G401 (cell line): ENCODE data around the gene EXO1. TPM values are rescaled to one million over a fixed set of nuclear protein-coding genes. Genes with fewer than 3 reads are reported as not detected.
A peak's percentile ranks its signal among the peaks of the same experiment; 100 is the strongest.
"Not testable (repeated sequence)": the region's sequence is repeated elsewhere in the genome, so short reads cannot be mapped to it uniquely, and the experiment has no call there.

Experiments used
- DNase-seq: peaks from one replicate; pipeline ENCODE4 v3.0.0-alpha.2; 2015; ENCODE audit warnings: low spot score
- in situ Hi-C: cut with HindIII; loops from 2 replicates; pipeline ENCODE4 v1.10.0; 2016; ENCODE audit warnings: low sequenced_read_pairs, mixed read lengths
- total RNA-seq: library from RNA; depleted of rRNA; stranded (reverse); fragments of >200 nt; shearing (Covaris generic); gene quantifications from 2 replicates; pipeline ENCODE4 v1.2.3, GENCODE V29; 2014

EXO1 gene
- total RNA-seq, 1 experiment from 2014 or later: 46.2 TPM

DNA sequence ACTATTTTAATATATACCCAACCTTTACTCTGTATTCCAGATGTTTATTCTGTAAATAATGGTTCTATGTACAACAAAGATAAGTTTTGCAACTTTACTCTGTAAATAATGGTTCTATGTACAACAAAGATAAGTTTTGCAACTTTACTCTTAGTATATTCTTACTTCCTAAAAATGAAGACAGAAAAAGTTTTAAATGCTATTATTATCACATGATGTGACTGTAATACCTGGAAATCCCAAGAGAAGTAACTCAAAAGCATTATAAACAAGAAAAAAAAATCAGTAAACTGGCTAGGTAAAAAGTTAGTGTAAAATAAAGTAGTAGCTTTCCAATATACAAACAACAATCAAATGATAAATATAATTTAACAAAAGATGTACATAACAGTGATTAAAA is 18.5 kb upstream of the EXO1 start:
- no peak for DNase-seq
- in situ Hi-C loops: no loop called here

DNA sequence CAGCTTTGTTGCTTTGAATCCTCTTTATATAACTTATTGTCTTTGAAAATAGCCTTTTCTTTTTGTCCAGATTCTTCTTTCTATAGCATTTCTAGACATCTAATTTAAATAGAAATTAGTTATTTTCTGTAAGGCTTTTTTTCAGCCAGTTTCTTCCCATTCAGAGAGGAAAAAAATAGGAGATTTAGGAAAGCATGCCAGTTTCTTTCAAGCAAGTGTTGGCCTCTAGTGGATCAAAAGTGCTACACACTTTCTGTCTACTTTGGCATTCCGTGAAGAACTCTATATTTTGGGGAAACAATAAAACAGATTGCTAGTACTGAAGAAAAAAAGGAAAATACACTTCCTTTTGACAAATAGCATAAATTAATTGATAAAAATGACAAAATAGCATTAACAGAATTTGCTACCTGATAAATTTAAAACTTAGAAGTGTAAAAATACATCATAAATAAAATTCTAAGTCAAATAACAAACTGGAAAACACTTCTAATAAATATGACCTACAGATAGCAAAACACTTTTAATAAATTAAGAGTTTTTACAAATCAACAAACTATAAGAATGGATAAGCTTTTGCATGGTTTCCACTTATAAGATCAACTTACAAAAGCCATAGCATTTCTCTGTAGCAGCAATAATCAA is 13.1 kb upstream of the EXO1 start:
- in situ Hi-C loops: no loop called here
- peak; percentile 24 for DNase-seq

GRCh38 chr1:241836941-241837340 is 11.1 kb upstream of the EXO1 start:
- DNase-seq: no peak
- in situ Hi-C loops: no loop called here

DNA sequence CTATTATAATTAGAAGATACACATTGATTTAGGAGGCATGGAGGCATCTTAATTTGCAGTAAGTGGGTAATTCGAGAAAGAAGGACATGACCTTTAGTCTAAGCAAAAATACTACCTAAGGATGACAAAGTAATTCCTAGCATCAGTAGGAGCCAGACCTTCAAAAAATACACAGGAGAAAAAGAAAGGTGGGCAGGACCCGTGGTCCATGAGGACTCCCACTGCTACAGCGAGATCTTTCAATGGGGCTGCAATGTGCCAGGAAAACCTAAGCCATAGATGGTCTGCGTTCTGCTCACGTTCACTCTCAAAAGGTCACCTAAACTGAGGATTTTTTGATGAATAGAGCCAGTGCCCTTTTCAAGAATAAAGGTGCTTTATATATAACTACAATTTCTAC is 10.6 kb upstream of the EXO1 start:
- no peak for DNase-seq
- in situ Hi-C loops: no loop called here

DNA sequence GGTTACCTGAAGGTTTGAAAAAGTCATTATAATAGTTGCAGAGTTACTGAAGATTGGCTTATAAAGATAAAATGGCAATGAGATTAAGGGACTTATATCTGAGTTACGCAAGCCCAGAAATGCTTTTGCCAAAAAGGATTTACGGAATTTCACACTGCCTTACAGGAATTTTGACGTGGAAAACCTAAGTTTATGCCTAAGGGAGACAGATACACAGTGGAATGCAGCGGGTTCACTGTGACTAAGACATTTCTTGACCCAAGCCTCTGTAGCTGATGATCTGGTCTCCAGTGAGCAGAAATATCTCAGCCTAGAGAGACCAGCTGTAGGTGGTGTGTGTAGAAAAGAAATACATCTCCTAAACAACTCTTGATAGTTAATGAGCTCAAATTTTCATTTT is 10.1 kb upstream of the EXO1 start:
- in situ Hi-C loops: no loop called here
- no peak for DNase-seq

DNA sequence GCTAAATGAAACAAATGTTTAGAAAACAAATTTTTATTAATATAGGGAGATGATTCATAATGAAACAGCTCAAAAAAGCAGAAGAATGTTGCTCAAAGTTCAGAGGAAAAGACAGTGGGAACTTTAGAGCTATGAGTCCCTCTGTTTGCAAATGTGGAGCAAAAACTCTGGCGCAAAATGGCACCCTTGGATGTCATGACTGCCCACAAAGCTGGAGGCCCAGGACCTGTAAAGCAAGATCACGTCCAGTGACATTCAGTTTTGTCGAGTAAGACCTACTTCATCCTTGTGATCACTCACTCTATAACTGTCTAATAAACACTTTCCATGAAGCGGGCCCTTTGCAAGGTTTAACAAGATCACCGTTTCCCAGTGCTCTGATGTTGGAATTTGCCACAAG is 9.1 kb upstream of the EXO1 start:
- no peak for DNase-seq
- in situ Hi-C loops: no loop called here

- in situ Hi-C loops: no loop called here
- no peak for DNase-seq
Observed at GRCh38 chr1:241839369-241839979, 8.5 kb upstream of the EXO1 start.

DNA sequence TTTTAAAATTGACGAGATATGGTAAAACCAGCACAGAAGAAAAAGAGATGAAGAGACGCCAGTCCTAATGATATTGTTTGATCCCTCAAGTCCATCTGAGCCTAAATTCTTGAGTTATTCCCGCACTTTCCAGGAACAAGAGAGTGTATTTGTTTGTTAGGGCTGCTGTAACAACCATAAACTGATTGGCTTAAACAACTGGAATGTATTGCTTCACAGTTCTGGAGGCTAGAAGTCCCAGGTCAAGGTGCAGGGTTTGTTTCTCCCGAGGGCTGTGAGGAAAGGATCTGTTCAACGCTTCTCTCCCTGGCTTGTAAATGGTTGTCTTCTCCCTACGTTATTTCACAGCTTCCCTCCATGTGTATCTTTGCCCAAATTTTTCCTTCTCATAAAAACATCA is 7.8 kb upstream of the EXO1 start:
- in situ Hi-C loops: no loop called here
- no peak for DNase-seq

DNA sequence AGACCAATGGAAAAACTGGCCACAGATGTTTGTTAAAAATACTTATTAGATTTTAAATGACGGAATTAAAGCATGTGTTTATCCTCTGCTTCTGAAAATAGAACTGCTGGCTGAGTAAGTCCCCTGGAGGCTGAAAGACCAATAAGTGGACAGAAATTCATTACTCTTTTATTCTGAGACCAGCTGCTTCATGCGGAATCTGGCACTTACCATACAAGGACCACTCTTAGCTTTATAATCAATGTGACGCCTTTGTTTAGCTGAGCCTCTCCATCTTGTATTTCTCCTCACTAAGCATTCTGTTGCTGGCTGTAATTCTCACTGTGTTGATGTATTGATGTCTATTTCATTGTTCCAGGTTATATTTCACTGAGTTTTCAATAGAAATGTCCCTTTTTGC is 6.3 kb upstream of the EXO1 start:
- no peak for DNase-seq
- in situ Hi-C loops: no loop called here

DNA sequence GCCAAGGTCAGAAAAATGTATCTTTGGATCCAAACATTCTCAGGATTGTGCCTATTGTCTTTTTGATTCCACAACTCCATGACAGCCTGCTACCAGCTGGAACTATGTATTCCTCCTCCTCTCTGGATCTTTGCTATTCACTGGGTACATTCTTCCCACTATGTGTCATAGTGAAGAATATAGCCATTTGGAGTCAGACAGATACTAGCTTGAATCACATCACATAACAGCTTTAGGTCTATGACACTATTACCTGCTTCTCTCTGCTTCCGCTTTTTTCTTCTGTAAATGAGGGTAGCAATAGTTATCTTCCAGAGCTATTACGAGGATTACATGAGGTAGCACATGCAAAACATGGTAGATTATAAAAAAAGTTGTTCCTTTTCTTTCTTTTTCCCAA is 5.4 kb upstream of the EXO1 start:
- in situ Hi-C loops: no loop called here
- no peak for DNase-seq

DNA sequence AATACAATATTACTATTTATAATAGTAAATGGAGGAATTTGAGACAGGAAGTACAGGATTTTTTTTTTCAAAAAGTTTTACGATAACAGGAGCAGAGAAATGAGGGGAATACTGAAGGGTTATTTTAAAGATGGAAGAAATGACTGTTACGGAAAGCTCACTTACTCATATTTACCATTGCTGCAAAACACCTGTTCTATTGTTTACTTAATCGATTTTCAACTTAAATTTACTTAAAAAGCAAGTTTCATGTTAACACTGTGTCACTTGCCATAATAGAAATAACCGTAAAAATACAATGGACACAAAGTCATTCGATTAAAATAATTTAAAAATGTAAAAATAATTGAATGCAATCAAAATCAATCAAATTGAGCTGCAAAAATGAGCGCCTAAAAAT is 3.4 kb upstream of the EXO1 start:
- in situ Hi-C loops: no loop called here
- DNase-seq: no peak

DNA sequence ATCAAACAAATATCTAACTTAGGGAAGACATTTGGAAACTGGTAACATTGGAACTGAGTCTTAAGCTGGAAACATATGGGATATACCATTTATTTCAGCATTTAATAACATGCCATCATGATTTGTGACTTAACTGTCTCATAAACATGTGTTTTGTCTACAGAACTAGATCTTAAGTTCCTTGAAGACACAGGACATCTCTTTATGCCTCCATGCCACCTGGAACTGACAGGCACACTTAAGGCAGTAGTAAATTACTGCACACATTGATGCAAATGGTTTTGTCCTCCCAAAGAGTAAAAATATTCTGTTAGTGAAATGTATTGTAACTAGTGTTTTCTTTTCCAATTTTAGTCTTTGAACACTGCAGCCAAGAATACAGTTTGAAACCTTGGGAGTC is 1.6 kb upstream of the EXO1 start:
- no peak for DNase-seq
- in situ Hi-C loops: no loop called here

- in situ Hi-C loops: no loop called here
Observed at GRCh38 chr1:241846862-241847539, 1.0 kb upstream of the EXO1 start.

GRCh38 chr1:241847540-241847795 is 536 bp upstream of the EXO1 start:
- DNase-seq: no peak
- in situ Hi-C loops: no loop called here

More at GRCh38 chr1:241846862-241847539, 1.0 kb upstream of the EXO1 start:
- DNase-seq: no peak

GRCh38 chr1:241848686-241849344 is 811 bp downstream of the EXO1 start:
- no peak for DNase-seq
- in situ Hi-C loops: no loop called here

DNA sequence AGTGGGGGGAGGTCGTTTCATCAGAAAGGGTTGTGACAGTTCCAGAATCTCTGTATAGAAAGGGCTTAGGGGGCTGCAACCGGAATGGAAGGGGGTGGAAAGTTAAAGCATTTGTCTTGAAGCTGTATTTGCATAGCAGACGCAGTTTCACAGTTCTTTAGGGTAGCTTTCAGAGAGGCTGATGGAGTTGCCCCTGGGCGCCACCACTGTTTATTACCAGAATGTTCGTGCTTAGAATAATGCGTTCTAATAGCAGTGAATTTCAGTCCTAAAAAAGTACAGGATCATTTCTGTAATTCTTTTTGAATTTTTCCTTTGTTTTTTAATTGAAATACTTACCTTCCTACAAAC is 1.3 kb downstream of the EXO1 start:
- in situ Hi-C loops: no loop called here
- DNase-seq: no peak

- in situ Hi-C loops, DNase-seq: not testable (repeated sequence)
Observed at GRCh38 chr1:241855545-241856140, 7.6 kb downstream of the EXO1 start.

DNA sequence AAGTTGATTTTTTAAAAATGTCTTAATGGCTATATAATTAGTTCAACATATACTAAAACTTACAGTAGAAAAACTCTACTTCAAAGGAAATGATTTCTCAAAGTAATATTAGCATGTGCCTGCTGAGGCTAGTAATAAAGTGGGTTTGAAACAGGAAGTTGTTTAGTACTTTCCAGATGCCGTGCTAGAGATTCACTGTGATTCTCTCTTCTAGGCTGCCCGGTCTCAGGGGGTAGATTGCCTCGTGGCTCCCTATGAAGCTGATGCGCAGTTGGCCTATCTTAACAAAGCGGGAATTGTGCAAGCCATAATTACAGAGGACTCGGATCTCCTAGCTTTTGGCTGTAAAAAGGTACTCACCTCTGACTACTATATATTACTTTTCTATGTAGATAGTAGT is 9.1 kb downstream of the EXO1 start:
- in situ Hi-C loops: no loop called here
- no peak for DNase-seq

DNA sequence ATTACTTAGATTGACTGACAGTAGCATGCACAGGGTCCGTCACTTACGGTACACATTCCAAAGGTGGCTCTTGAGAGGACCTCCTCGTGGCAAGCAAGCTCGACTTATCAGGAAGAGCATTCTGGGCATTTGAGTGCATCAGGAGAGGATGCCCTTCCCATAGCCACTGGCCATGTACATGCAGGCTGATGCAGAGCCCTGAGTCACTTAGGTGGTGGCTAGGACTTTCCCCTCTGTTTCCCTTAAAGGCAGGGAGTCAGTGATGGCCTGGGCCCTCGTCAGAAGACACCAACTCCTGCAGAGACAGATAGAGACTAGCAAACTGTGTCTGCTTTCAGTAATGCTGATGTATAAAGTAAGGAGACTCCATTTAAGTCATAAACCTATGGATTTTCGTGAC is 12.9 kb downstream of the EXO1 start:
- in situ Hi-C loops: no loop called here
- no peak for DNase-seq

DNA sequence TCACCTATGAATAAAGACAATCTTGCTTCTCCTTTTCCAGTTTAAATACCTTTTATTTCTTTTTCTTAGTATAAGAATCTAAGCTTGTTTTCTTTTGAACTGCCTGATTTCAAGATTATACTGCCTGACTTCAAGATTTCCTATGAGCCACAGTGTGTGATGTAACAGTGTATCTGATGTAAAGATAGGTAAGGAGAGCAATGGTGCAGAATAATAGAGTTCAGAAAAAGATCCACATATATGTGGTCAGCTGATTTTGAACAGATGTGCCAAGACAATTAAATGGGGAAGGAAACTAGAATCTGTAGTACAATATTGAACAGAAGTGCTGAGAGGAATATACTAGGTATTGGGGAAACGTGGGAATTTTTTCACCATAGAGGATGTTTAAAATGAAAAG is 21.0 kb downstream of the EXO1 start:
- no peak for DNase-seq
- in situ Hi-C loops: no loop called here
